ENCODE results near the gene SCG2.

- TF ChIP-seq POLR2A (IDR thresholded peaks at IDR 0.05): no peak
- no peak for TF ChIP-seq CTCF (IDR thresholded peaks at IDR 0.05 in 8 of 11, conservative IDR thresholded peaks at IDR 0.05 in 3 of 11)
Observed at GRCh38 chr2:223563462-223563861, 38.7 kb downstream of the SCG2 start.

Data from spleen (tissue), 7 donors.